A673 (cell line): ENCODE results near the gene FEV.

Experiments
- EZH2 ChIP-seq: fragments of 200-600 bp; sonication (generic); IDR thresholded peaks from 2 replicates; pipeline ENCODE4 v1.6.1; 2017; ENCODE audit warnings: borderline replicate concordance, low read depth, mild to moderate bottlenecking, mixed read lengths, antibody characterized with exemption, low read length; ENCODE audit not compliant: poor library complexity, severe bottlenecking
- TF ChIP-seq, protein P1 (sequence below): fragments of 300-800, 200-600 bp; sonication (generic); conservative IDR thresholded peaks from 2 replicates; pipeline ENCODE4 v1.5.1; 2017; ENCODE audit warnings: low read depth, mild to moderate bottlenecking, antibody characterized with exemption, low read length, moderate library complexity, mixed read lengths

DNA sequence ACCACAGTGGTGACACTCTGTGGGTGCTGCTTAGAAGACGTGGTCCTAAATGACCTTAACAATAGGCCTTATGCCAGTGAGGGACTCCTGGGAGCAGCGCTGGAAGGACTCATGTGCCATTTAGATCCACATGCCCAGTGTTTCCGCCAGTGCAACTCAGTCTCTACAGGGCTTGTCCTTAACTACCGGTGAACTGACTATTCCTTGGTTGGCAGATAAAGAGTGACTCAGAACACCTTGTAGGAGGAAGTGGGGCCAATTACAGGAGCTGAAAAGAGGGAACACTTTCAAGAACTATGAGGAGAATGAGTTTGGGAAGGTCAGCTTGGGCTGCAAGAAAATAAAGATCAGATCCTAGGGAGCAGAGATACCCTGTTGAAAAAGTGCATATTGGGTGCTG is 27.3 kb downstream of the FEV start:
- TF ChIP-seq, protein P1, sequence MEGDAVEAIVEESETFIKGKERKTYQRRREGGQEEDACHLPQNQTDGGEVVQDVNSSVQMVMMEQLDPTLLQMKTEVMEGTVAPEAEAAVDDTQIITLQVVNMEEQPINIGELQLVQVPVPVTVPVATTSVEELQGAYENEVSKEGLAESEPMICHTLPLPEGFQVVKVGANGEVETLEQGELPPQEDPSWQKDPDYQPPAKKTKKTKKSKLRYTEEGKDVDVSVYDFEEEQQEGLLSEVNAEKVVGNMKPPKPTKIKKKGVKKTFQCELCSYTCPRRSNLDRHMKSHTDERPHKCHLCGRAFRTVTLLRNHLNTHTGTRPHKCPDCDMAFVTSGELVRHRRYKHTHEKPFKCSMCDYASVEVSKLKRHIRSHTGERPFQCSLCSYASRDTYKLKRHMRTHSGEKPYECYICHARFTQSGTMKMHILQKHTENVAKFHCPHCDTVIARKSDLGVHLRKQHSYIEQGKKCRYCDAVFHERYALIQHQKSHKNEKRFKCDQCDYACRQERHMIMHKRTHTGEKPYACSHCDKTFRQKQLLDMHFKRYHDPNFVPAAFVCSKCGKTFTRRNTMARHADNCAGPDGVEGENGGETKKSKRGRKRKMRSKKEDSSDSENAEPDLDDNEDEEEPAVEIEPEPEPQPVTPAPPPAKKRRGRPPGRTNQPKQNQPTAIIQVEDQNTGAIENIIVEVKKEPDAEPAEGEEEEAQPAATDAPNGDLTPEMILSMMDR, result no peak
- no peak for TF ChIP-seq EZH2
